ENCODE data around the gene SSTR3.
"Not testable (repeated sequence)": the region's sequence is repeated elsewhere in the genome, so short reads cannot be mapped to it uniquely, and the experiment has no call there.

Gene SSTR3

DNA sequence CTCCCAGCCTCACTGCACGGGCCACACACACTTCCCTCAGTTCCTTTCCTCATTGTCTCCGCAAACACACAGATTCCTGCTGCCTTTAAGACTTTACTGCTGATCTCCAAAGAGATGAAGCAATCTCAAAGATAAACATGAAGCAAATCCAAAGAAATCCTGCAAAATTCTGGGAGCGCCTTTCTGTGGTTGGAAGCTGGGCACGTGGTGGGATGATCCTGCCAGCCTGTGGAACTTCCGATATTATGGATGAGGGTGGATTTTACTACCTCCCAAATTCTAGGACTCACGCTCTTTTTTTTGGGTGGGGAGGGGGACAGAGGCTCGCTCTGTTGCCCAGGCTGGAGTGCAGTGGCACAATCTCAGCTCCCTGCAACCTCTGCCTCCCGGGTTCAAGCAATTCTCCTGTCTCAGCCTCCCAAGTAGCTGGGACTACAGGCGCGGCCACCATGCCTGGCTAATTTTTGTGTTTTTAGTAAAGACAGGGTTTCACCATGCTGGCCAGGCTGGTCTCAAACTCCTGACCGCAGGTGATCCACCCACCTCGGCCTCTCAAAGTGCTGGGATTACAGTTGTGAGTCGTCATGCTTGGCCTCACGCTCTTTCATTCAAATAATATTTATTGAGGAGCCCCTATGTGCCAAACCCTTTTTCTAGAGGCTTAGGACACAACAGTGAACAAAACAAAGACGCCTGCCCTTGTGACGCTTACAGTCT, 41.4 kb downstream of the SSTR3 start:
- H2BK120ac ChIP-seq (ENCODE audit: low read depth, low read length); H3K18ac ChIP-seq (ENCODE audit: low read length); H4K8ac ChIP-seq (ENCODE audit: low read depth, low read length); H3K36me3 ChIP-seq (replicated peaks in 1 of 2; ENCODE audit: control insufficient read depth in 2 of 2, insufficient read depth in 2 of 2, low read length in 2 of 2); H3K9me3 ChIP-seq (replicated peaks in 1 of 2; ENCODE audit: control insufficient read depth in 2 of 2, insufficient read depth in 1 of 2, low read depth in 1 of 2, low read length in 2 of 2); H3K27me3 ChIP-seq (ENCODE audit: control insufficient read depth in 3 of 3, insufficient read depth in 3 of 3, low read depth in 1 of 3, low read length in 3 of 3); H3K4me2 ChIP-seq (ENCODE audit: insufficient read depth, low read length, poor library complexity, severe bottlenecking); H3K79me1 ChIP-seq (ENCODE audit: low read depth, low read length); H2AFZ ChIP-seq (ENCODE audit: low read length); H4K91ac ChIP-seq (ENCODE audit: low read depth, low read length, poor library complexity); H3K4ac ChIP-seq (ENCODE audit: low read length); H2BK12ac ChIP-seq (ENCODE audit: low read length); H3K23ac ChIP-seq (ENCODE audit: low read depth, low read length, poor library complexity); H3K27ac ChIP-seq (replicated peaks; ENCODE audit: low read length); H3K4me3 ChIP-seq (ENCODE audit: low read length in 2 of 2); H3K9ac ChIP-seq (ENCODE audit: low read depth, low read length, poor library complexity); H3K14ac ChIP-seq (ENCODE audit: low read length); H3K4me1 ChIP-seq (ENCODE audit: control insufficient read depth in 2 of 2, insufficient read depth in 1 of 2, low read depth in 1 of 2, low read length in 2 of 2); DNase-seq (ENCODE audit: low spot score); H2BK5ac ChIP-seq (ENCODE audit: low read length); H2BK15ac ChIP-seq (ENCODE audit: low read length); H2AK5ac ChIP-seq (ENCODE audit: low read depth, low read length): not testable (repeated sequence)
- no CpG with 5 or more reads among the region's 16 CpGs for WGBS, 2 donors (ENCODE audit: extremely low coverage in 2 of 2, insufficient read length in 2 of 2, insufficient replicate concordance in 1 of 2)

DNA sequence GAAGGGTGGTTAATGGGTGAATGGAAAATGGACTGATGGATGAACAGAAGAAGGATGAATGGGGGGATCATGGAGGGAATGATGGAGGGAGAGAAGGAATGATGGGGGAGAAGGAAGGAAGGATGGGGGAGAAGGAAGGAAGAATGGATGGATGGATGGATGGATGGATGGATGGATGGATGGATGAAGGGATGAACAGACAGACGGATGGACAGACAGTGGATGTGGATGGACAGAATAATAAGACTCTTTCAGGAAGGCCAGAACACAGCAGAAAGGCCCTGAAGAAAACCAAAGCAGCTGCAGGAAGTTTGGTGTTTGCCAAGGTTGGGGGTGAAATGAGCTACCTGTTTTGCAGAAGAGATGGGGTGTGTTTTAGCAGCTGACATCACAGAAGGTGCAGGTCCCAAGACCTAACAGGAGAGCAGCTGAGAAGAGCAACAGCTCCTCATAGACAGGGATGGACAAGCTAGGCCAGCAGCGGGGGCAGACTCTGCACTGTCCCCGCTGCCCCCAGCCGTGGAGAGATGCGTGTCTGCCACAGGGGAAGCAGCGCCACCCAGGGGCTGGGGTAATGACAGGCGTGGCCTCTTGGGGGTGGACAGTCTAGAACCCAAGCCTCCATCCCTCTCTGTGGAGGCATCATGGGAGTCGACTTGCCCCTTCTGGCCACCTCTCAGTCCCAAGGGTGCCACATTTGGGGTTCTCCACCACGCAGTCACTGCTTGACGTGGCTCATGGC, 42.2 kb downstream of the SSTR3 start:
- Histone ChIP-seq H3K18ac (ENCODE audit: low read length) (no peak overlapping the region), H3K4ac (ENCODE audit: low read length) (no peak overlapping the region), H2BK15ac (ENCODE audit: low read length) (no peak overlapping the region), H4K8ac (ENCODE audit: low read depth, low read length) (no peak overlapping the region), H3K4me2 (ENCODE audit: insufficient read depth, low read length, poor library complexity, severe bottlenecking) (no peak overlapping the region), H3K79me1 (ENCODE audit: low read depth, low read length) (no peaks in the 10 kb centered on the region), H2AK5ac (ENCODE audit: low read depth, low read length) (no peak overlapping the region), H3K36me3 (replicated peaks in 1 of 2; ENCODE audit: control insufficient read depth in 2 of 2, insufficient read depth in 2 of 2, low read length in 2 of 2) (no peaks in the 10 kb centered on the region), H3K9me3 (replicated peaks in 1 of 2; ENCODE audit: control insufficient read depth in 2 of 2, insufficient read depth in 1 of 2, low read depth in 1 of 2, low read length in 2 of 2) (no peaks in the 10 kb centered on the region), H3K23ac (ENCODE audit: low read depth, low read length, poor library complexity) (no peak overlapping the region), H3K27ac (replicated peaks; ENCODE audit: low read length) (no peak overlapping the region), H3K27me3 (ENCODE audit: control insufficient read depth in 3 of 3, insufficient read depth in 3 of 3, low read depth in 1 of 3, low read length in 3 of 3) (no peaks in the 10 kb centered on the region), H3K14ac (ENCODE audit: low read length) (no peak overlapping the region), H2BK12ac (ENCODE audit: low read length) (no peak overlapping the region), H4K91ac (ENCODE audit: low read depth, low read length, poor library complexity) (no peak overlapping the region), H2AFZ (ENCODE audit: low read length) (no peak overlapping the region), H3K9ac (ENCODE audit: low read depth, low read length, poor library complexity) (no peak overlapping the region), H3K4me1 (ENCODE audit: control insufficient read depth in 2 of 2, insufficient read depth in 1 of 2, low read depth in 1 of 2, low read length in 2 of 2) (peaks cover 4 to 9% of the 10 kb centered on the region in 2 donors), H3K4me3 (ENCODE audit: low read length in 2 of 2) (no peak overlapping the region), H2BK120ac (ENCODE audit: low read depth, low read length) (no peak overlapping the region), H2BK5ac (ENCODE audit: low read length) (no peak overlapping the region)
- no peak for DNase-seq (ENCODE audit: low spot score)
- no CpG with 5 or more reads among the region's 10 CpGs for WGBS, 2 donors (ENCODE audit: extremely low coverage in 2 of 2, insufficient read length in 2 of 2, insufficient replicate concordance in 1 of 2)

DNA sequence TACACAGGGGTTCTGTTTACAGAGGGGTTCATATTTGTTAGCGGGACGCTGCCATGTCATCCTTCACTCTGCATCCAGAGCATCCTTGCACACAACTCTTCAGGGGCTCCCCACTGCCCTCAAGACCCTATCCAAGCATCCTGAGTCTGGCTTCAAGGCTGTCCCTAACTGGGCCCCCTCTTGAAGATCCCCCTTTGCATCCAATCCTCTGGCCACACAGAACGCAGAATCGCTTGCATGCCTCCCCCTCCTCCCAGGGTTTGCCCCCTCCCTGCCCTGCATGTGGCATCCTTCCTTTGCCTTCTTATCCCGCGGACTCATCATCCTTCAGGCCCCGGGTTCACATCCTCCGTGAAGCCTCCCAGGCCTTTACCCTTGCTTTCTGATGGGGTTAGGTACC, 42.9 kb downstream of the SSTR3 start:
- H2BK15ac ChIP-seq (ENCODE audit: low read length) = no peak overlapping the region
- no peak overlapping the region for H2AFZ ChIP-seq (ENCODE audit: low read length)
- no peak overlapping the region for H3K23ac ChIP-seq (ENCODE audit: low read depth, low read length, poor library complexity)
- H4K91ac ChIP-seq (ENCODE audit: low read depth, low read length, poor library complexity) = no peak overlapping the region
- H2AK5ac ChIP-seq (ENCODE audit: low read depth, low read length) = no peak overlapping the region
- WGBS, 2 donors (ENCODE audit: extremely low coverage in 2 of 2, insufficient read length in 2 of 2, insufficient replicate concordance in 1 of 2) = no CpG with 5 or more reads among the region's 8 CpGs
- H3K14ac ChIP-seq (ENCODE audit: low read length) = no peak overlapping the region
- H3K4me3 ChIP-seq (ENCODE audit: low read length in 2 of 2) = no peak overlapping the region
- H2BK5ac ChIP-seq (ENCODE audit: low read length) = no peak overlapping the region
- H2BK12ac ChIP-seq (ENCODE audit: low read length) = no peak overlapping the region
- H3K9ac ChIP-seq (ENCODE audit: low read depth, low read length, poor library complexity) = no peak overlapping the region
- H3K18ac ChIP-seq (ENCODE audit: low read length) = no peak overlapping the region
- no peaks in the 10 kb centered on the region for H3K9me3 ChIP-seq (replicated peaks in 1 of 2; ENCODE audit: control insufficient read depth in 2 of 2, insufficient read depth in 1 of 2, low read depth in 1 of 2, low read length in 2 of 2)
- H3K4me1 ChIP-seq (ENCODE audit: control insufficient read depth in 2 of 2, insufficient read depth in 1 of 2, low read depth in 1 of 2, low read length in 2 of 2) = peaks cover 4 to 9% of the 10 kb centered on the region in 2 donors
- H3K36me3 ChIP-seq (replicated peaks in 1 of 2; ENCODE audit: control insufficient read depth in 2 of 2, insufficient read depth in 2 of 2, low read length in 2 of 2) = no peaks in the 10 kb centered on the region
- no peak for DNase-seq (ENCODE audit: low spot score)
- H4K8ac ChIP-seq (ENCODE audit: low read depth, low read length) = no peak overlapping the region
- no peak overlapping the region for H3K4ac ChIP-seq (ENCODE audit: low read length)
- no peaks in the 10 kb centered on the region for H3K27me3 ChIP-seq (ENCODE audit: control insufficient read depth in 3 of 3, insufficient read depth in 3 of 3, low read depth in 1 of 3, low read length in 3 of 3)
- no peaks in the 10 kb centered on the region for H3K79me1 ChIP-seq (ENCODE audit: low read depth, low read length)
- H2BK120ac ChIP-seq (ENCODE audit: low read depth, low read length) = no peak overlapping the region
- no peak overlapping the region for H3K27ac ChIP-seq (replicated peaks; ENCODE audit: low read length)
- no peak overlapping the region for H3K4me2 ChIP-seq (ENCODE audit: insufficient read depth, low read length, poor library complexity, severe bottlenecking)

DNA sequence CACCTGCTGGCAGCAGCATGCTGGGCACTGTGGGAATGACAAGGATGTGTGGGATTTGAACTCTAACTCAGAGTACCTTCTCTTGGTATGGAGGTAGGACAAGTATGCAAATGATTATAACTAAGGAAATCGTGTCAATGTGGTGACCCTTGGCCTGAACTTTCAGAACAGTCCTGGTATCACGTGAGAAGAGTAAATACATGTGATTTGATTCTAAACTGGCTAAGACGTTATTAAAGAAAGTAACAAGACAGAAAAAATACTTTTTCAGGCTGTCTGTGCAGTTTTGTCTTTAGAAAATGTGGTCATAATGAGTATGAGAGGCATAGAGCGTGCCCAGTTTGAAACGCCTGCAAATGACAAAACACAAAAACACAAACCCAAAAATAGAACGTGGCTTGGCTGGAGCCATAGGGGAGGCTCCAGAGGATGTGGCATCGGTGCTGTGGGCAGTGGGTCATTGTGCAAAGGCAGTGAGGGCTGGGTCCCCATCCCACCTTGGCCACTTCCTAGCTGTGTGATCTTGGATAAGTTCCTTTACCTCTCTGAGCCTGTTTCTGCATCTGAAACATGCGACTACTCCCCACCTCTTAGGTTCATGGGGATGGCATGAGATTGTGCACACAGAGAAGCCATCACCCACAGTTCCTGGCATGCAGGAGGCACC, 44.2 kb downstream of the SSTR3 start:
- Histone ChIP-seq H3K18ac (ENCODE audit: low read length) (no peak overlapping the region), H3K14ac (ENCODE audit: low read length) (peak overlapping the region; percentile 50), H3K79me1 (ENCODE audit: low read depth, low read length) (no peaks in the 10 kb centered on the region), H3K4me2 (ENCODE audit: insufficient read depth, low read length, poor library complexity, severe bottlenecking) (no peak overlapping the region), H2BK120ac (ENCODE audit: low read depth, low read length) (no peak overlapping the region), H4K91ac (ENCODE audit: low read depth, low read length, poor library complexity) (no peak overlapping the region), H3K9me3 (replicated peaks in 1 of 2; ENCODE audit: control insufficient read depth in 2 of 2, insufficient read depth in 1 of 2, low read depth in 1 of 2, low read length in 2 of 2) (no peaks in the 10 kb centered on the region), H3K27me3 (ENCODE audit: control insufficient read depth in 3 of 3, insufficient read depth in 3 of 3, low read depth in 1 of 3, low read length in 3 of 3) (no peaks in the 10 kb centered on the region), H2BK5ac (ENCODE audit: low read length) (no peak overlapping the region), H2BK15ac (ENCODE audit: low read length) (no peak overlapping the region), H3K27ac (replicated peaks; ENCODE audit: low read length) (no peak overlapping the region), H2AFZ (ENCODE audit: low read length) (no peak overlapping the region), H3K4ac (ENCODE audit: low read length) (no peak overlapping the region), H3K9ac (ENCODE audit: low read depth, low read length, poor library complexity) (no peak overlapping the region), H3K4me3 (ENCODE audit: low read length in 2 of 2) (peak overlapping the region in 1 of 2 donors; percentile 3), H2BK12ac (ENCODE audit: low read length) (no peak overlapping the region), H3K4me1 (ENCODE audit: control insufficient read depth in 2 of 2, insufficient read depth in 1 of 2, low read depth in 1 of 2, low read length in 2 of 2) (peaks cover 4 to 12% of the 10 kb centered on the region in 2 donors), H2AK5ac (ENCODE audit: low read depth, low read length) (no peak overlapping the region), H3K36me3 (replicated peaks in 1 of 2; ENCODE audit: control insufficient read depth in 2 of 2, insufficient read depth in 2 of 2, low read length in 2 of 2) (no peaks in the 10 kb centered on the region), H4K8ac (ENCODE audit: low read depth, low read length) (no peak overlapping the region), H3K23ac (ENCODE audit: low read depth, low read length, poor library complexity) (no peak overlapping the region)
- no CpG with 5 or more reads among the region's 8 CpGs for WGBS, 2 donors (ENCODE audit: extremely low coverage in 2 of 2, insufficient read length in 2 of 2, insufficient replicate concordance in 1 of 2)
- DNase-seq (ENCODE audit: low spot score) = no peak

Measured in neuronal stem cell (in vitro differentiated cells).